ENCODE data around the gene SPRYD3. TPM values are rescaled to one million over a fixed set of nuclear protein-coding genes. Genes with fewer than 3 reads are reported as not detected.

The SPRYD3 gene
- total and polyA plus RNA-seq, 2 of the 4 experiments (the other 2 are of a cell fraction) = 25.6 to 27.8 TPM

GRCh38 chr12:53105712-53106439 is 26.7 kb upstream of the SPRYD3 start:
- no peak overlapping the region for H3K4me3 ChIP-seq (ENCODE audit: insufficient read depth, low read depth, low read length)
- H3K9me1 ChIP-seq (ENCODE audit: insufficient read depth, low read length) = no peaks in the 10 kb centered on the region
- H2BK120ac ChIP-seq (ENCODE audit: low read depth, low read length) = no peak overlapping the region
- CTCF ChIA-PET = interaction anchor here (1.1 kb wide), 1 partner anchor 40 kb away, joined by 4 read pairs; no protein-coding TSS in a partner anchor
- no peak overlapping the region for H4K5ac ChIP-seq (ENCODE audit: low read depth, low read length)
- no peak overlapping the region for H3K4ac ChIP-seq (ENCODE audit: low read depth, low read length)
- POLR2A ChIA-PET (ENCODE audit: unreplicated experiment) = no interaction called here
- ATAC-seq (ENCODE audit: low read depth) (no peak), DNase-seq (no peak)
- peaks cover 7% of the 10 kb centered on the region; the same call in 1 of the 2 replicates for H3K36me3 ChIP-seq (ENCODE audit: control insufficient read depth, insufficient read depth, low read length)
- no peak overlapping the region for H2BK5ac ChIP-seq (ENCODE audit: low read depth, low read length, poor library complexity, severe bottlenecking)
- H2AFZ ChIP-seq (replicated peaks; ENCODE audit: low read length, poor library complexity) = no peak overlapping the region
- in situ Hi-C loops (cut with MboI; ENCODE audit: low sequenced_read_pairs) = no loop called here
- no peak overlapping the region for H3K27ac ChIP-seq (ENCODE audit: insufficient read depth, low read length)
- H2AK5ac ChIP-seq (ENCODE audit: low read depth, low read length) = no peak overlapping the region; the same call in 1 of the 2 replicates
- H3K27me3 ChIP-seq (ENCODE audit: control insufficient read depth, insufficient read depth, low read length) = no peaks in the 10 kb centered on the region
- no peak overlapping the region for H3K23ac ChIP-seq (ENCODE audit: low read depth, low read length)
- H2BK15ac ChIP-seq (ENCODE audit: low read depth, low read length) = no peak overlapping the region
- no peak overlapping the region for H4K8ac ChIP-seq (ENCODE audit: low read depth in 2 of 2, low read length in 2 of 2)
- peaks cover 3% of the 10 kb centered on the region; the same call in 1 of the 2 replicates for H3K4me1 ChIP-seq (ENCODE audit: control insufficient read depth, insufficient read depth, low read length)
- no peak overlapping the region for H3K9ac ChIP-seq (ENCODE audit: low read depth, low read length)
- no peak overlapping the region for H3K4me2 ChIP-seq (ENCODE audit: low read depth, low read length)
- no peak overlapping the region for H4K91ac ChIP-seq (ENCODE audit: insufficient read depth, low read depth, low read length)
- H2BK20ac ChIP-seq (ENCODE audit: low read depth, low read length) = no peak overlapping the region
- intact Hi-C loops (cut with micrococcal nuclease) = loop anchor here (5.0 kb wide), 1 partner anchor 41 kb away; no protein-coding TSS in a partner anchor
- H3K56ac ChIP-seq (ENCODE audit: extremely low read depth, insufficient read depth, low read length) = no peak overlapping the region
- no peaks in the 10 kb centered on the region for H4K20me1 ChIP-seq (ENCODE audit: insufficient read depth, low read length)
- no TSS peak for BruUV-seq (replicated peaks)
- H3K14ac ChIP-seq (replicated peaks; ENCODE audit: low read depth, low read length) = no peak overlapping the region
- dilution Hi-C loops (cut with HindIII; ENCODE audit: low sequenced_read_pairs, unreplicated experiment) = no loop called here
- no peak overlapping the region for H3K18ac ChIP-seq (ENCODE audit: low read depth, low read length)
- 93% methylated on average over 3 of the region's 7 CpGs; no CpG with 5 or more reads in 1 of the 2 experiments for WGBS, 2 experiments (ENCODE audit: extremely low coverage in 2 of 2, insufficient read length in 1 of 2)
- H3K9me3 ChIP-seq (ENCODE audit: control insufficient read depth, insufficient read depth, low read length) = no peaks in the 10 kb centered on the region
- no peaks in the 10 kb centered on the region for H3K79me1 ChIP-seq (ENCODE audit: low read depth in 1 of 2, low read length in 2 of 2)
- TF ChIP-seq USF2 (IDR thresholded peaks at IDR 0.05; ENCODE audit: low read depth, low read length) (no peak), RAD21 (IDR thresholded peaks at IDR 0.05; ENCODE audit: low read length) (no peak), ELK1 (IDR thresholded peaks at IDR 0.05; ENCODE audit: borderline replicate concordance, low read depth, low read length) (no peak), MXI1 (IDR thresholded peaks at IDR 0.05; ENCODE audit: borderline replicate concordance, low read depth, low read length) (no peak), FOS (IDR thresholded peaks at IDR 0.05; ENCODE audit: low read depth, low read length) (no peak), MAFK (IDR thresholded peaks at IDR 0.05; ENCODE audit: low read depth, low read length) (no peak), CEBPB (IDR thresholded peaks at IDR 0.05; ENCODE audit: low read depth, low read length) (no peak), RFX5 (IDR thresholded peaks at IDR 0.05; ENCODE audit: low read depth, low read length) (no peak), NFE2L2 (IDR thresholded peaks at IDR 0.05; ENCODE audit: low read depth, low read length) (no peak)
- H2AK9ac ChIP-seq (replicated peaks; ENCODE audit: low read depth, low read length, poor library complexity) = peak overlapping the region; percentile 13

Data from IMR-90 (cell line).